AG04449 (cell line): ENCODE data around the gene CLOCK.
A peak's percentile ranks its signal among the peaks of the same experiment; 100 is the strongest.

Experiments used
- CTCF ChIA-PET: fragments of 350-600 bp; formaldehyde crosslinking; extraction: SDS; loops from one replicate; lab custom pipeline; 2021; ENCODE audit warnings: antibody characterized with exemption; lab: Yijun Ruan, JAX
- POLR2A ChIA-PET: fragments of 400-600, 350-600 bp; formaldehyde crosslinking; extraction: SDS; loops from one replicate; lab custom pipeline; 2020; ENCODE audit warnings: antibody characterized with exemption, inconsistent platforms; lab: Yijun Ruan, JAX
- DNase-seq: peaks from one replicate; pipeline ENCODE4 v3.0.0-alpha.2; 2010; ENCODE audit warnings: low read depth, low spot score
- H3K4me3 ChIP-seq: 2 replicates; pipeline ENCODE4 v1.5.1; 2011; ENCODE audit warnings: low read depth, mild to moderate bottlenecking, control low read depth, low read length
- TF ChIP-seq, protein P1 (sequence below): IDR thresholded peaks from one replicate; pipeline ENCODE4 v1.5.1; 2011; ENCODE audit warnings: mild to moderate bottlenecking, moderate library complexity, low read length, control low read depth, inconsistent platforms; ENCODE audit not compliant: insufficient read depth; ENCODE audit errors: missing control alignments

Gene CLOCK

DNA sequence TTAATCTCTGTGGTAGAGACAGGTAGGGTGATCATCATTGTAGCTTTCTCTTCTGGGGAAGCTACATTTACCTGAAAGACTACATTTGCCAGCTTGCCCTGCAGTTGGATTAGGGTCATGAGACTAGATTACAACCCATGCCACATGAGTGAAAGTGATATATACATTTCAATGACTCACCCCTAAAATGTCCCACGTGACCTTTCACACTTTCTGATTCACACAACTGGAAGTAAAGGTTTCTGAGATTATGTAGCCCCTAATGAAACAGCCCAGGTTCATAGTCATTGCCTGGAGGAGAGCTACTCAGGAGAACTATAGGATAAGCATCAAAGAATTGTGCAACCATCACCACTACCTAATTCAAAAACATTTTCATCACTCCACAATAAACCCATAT, 27.5 kb upstream of the CLOCK start:
- TF ChIP-seq, protein P1, sequence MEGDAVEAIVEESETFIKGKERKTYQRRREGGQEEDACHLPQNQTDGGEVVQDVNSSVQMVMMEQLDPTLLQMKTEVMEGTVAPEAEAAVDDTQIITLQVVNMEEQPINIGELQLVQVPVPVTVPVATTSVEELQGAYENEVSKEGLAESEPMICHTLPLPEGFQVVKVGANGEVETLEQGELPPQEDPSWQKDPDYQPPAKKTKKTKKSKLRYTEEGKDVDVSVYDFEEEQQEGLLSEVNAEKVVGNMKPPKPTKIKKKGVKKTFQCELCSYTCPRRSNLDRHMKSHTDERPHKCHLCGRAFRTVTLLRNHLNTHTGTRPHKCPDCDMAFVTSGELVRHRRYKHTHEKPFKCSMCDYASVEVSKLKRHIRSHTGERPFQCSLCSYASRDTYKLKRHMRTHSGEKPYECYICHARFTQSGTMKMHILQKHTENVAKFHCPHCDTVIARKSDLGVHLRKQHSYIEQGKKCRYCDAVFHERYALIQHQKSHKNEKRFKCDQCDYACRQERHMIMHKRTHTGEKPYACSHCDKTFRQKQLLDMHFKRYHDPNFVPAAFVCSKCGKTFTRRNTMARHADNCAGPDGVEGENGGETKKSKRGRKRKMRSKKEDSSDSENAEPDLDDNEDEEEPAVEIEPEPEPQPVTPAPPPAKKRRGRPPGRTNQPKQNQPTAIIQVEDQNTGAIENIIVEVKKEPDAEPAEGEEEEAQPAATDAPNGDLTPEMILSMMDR: no peak
- POLR2A ChIA-PET: no interaction called here
- no peak overlapping the region for H3K4me3 ChIP-seq
- CTCF ChIA-PET: no interaction called here
- no peak for DNase-seq

DNA sequence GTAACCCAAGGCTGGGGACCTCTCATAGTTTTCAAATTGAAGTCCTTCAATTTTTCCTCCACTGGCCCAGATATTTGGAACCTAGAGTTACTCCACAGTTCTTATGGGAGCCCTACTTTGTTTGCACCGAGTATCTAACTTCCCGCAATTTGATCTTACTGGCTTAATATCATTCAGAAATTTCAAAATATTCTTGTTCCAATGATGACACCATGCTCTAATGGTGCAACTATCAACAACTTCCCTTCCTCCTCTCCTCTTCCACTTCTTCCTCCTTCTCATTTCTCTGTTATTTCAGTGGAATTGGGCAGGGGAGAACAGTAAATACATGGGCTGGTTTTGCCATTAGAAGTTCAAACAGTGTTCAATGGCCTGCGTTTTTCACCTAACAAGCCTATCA, 25.1 kb upstream of the CLOCK start:
- CTCF ChIA-PET: no interaction called here
- DNase-seq: no peak
- TF ChIP-seq, protein P1: no peak
- POLR2A ChIA-PET: no interaction called here
- no peak overlapping the region for H3K4me3 ChIP-seq

DNA sequence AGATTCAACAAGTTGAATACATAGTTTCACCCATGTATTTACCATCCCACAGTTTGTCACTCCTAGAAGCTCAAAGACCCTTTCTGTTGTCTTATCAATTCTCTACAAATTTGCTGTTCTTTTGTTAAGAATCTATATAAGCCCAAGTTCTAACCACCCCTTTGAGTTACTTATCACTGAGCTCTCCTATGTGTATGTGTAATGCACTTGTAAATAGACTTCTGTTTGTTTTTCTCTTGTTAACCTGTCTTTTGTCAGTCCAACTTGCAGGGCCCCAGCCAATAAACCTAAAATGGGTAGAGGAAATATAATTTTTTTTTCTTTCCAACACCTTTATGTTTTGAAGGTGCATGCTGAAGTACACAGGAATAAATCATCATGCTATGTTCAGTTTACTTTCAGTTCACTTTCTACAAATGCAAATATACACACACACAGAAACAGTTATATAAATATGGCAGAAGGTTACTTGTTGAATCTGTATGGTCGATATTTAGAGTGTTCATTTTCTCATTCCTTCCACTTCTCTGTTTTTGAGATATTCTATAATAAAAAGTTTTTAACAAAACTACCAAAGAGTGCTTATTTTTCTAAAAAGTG, 22.3 kb upstream of the CLOCK start:
- H3K4me3 ChIP-seq: no peak overlapping the region
- ChIA-PET CTCF (interaction anchor here (1.0 to 1.4 kb wide), 2 partner anchors 11 to 168 kb away, joined by 3 to 4 read pairs; no protein-coding TSS in a partner anchor), POLR2A (no interaction called here)
- TF ChIP-seq, protein P1: no peak
- DNase-seq: no peak

DNA sequence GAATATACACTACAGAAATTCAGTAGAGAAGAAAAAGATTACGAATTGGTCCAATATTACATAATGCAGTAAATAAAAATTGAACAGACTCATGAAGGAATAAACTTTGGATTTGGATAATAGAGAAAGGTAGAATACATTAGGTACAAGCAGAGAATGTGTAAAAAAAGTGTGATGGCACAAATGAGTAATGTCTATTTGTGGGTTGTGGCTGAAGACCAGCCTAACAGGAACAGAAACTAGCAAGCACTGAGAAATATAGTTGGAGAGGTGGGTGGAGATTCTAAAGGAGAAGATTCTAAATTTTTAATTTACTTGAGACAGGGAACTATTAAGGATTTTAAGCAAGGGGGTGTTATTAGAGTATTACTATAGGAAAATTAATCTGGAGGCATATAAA, 15.2 kb upstream of the CLOCK start:
- H3K4me3 ChIP-seq: no peak overlapping the region
- TF ChIP-seq, protein P1: no peak
- DNase-seq: no peak
- ChIA-PET CTCF (interaction anchor here (1.1 kb wide), 1 partner anchor 591 kb away, joined by 3 read pairs; no protein-coding TSS in a partner anchor), POLR2A (no interaction called here)

DNA sequence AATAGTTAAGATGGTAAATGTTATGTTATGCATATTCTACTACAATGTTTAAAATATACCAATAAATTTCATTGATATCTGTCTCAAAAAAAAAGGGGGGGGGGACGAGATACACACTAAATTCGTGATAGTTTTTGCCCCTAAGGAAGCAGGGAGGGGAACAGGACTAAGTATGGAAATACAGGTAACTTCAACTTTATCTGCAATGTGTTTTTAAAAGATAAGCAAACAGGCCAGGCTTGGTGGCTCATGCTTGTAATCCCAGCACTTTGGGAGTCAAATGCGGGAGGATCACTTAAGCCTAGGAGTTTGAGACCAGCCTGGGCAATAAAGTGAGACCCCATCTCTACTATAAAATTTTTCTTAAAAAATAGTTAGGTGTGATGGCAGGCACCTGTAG, 13.4 kb upstream of the CLOCK start:
- H3K4me3 ChIP-seq: no peak overlapping the region
- no peak for DNase-seq
- ChIA-PET CTCF (no interaction called here), POLR2A (no interaction called here)
- TF ChIP-seq, protein P1: no peak

DNA sequence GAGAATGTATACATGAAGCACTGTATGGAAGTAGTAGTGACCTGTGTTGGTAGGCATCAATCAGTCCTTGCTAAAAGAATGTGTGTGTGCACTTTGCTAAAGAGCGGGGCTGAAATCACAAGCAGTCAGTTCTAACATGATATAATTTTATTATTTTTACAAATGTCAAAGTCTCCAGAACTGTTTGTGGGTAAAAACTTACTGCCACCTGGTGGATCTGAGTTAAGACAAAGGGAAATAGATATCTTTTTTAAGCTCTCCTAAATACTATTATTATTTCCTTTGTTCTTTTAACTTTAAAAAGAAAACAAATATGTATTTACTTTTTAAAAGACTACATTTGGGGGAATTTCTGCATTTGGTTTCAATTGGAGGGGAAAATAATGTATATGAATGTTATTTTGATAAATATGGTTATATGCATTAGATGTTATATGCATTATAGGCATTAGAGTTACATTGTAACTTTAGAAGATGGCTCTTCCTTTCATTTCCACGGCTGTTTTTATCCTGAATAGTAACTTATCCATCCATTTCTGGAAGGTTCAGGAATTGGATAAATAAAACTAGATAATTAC, 7.8 kb upstream of the CLOCK start:
- POLR2A ChIA-PET: no interaction called here
- TF ChIP-seq, protein P1: peak; percentile 27
- H3K4me3 ChIP-seq: no peak overlapping the region
- DNase-seq: no peak
- CTCF ChIA-PET: interaction anchor here (0.5 to 1.5 kb wide), 17 partner anchors 10 to 583 kb away, joined by 3 to 27 read pairs (median 4); partner anchors contain the start of gene SRD5A3
